Measurements from ENCODE around the gene TMEM204.
A peak's percentile ranks its signal among the peaks of the same experiment; 100 is the strongest.

The TMEM204 gene

DNA sequence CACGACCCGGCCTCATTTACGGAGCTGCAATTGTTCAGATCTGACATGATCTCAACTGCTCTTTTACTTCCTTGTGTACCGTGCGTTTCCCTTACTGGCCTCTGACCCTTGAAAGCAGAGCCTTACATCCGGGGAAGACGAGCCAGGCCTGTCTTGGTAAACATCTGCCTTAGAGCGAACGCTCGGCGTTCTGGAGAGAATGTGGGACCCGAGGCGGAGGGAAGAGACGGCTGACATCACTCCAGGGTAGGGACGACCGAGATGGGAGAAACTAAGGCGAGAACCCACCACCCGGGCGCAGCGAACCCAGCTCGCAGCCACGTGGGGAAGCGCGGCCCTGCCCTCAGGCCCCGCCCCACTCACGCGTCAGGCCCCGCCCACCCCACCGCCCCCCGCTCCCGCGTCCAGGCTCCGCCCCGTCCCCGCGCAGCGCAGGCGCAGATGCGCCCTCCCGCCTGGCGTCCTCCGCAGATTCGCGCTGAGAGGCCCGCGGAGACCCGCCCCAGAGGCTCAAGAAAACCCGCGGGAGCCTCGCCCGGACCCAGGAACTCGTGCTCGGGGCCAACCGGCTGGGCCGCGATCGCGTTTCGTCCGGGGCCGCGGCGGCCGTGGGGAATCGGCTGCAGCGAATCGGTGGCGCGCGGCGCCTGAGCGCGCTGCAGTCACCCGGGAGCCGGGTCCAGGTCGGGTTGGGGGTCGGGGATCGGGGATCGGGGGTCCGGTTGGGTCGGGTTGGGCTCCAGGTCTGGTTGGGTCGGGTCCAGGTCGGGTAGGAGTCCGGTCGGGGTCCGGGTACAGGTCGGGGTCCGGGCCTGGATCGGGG, 40.3 kb upstream of the TMEM204 start, which contains the start of gene TELO2:
TSS of gene TELO2 (plus strand) at position 438 of the 823 bp plus-strand sequence. CDS start 922 bp downstream, outside the sequence.
- H3K9me3 ChIP-seq (ENCODE audit: control insufficient read depth in 2 of 2, low read length in 2 of 2) = no peaks in the 10 kb centered on the region
- peak within 1 kb of the TSS; percentile 74 to 77 for H3K9ac ChIP-seq (ENCODE audit: low read length in 2 of 2)
- H3K4me3 ChIP-seq (ENCODE audit: low read length in 2 of 2) = peak within 1 kb of the TSS; percentile 73 to 84
- peaks cover 24% of the 10 kb centered on the region for H3K4me1 ChIP-seq (ENCODE audit: control insufficient read depth, insufficient read depth, low read length)
- H3K36me3 ChIP-seq (ENCODE audit: control insufficient read depth in 2 of 2, insufficient read depth in 2 of 2, low read length in 2 of 2) = peaks cover 3 to 18% of the 10 kb centered on the region in 2 donors
- H3K27me3 ChIP-seq (ENCODE audit: control insufficient read depth in 1 of 2, insufficient read depth in 2 of 2, low read length in 2 of 2) = no peaks in the 10 kb centered on the region
- H3K27ac ChIP-seq (ENCODE audit: low read length) = peak within 1 kb of the TSS; percentile 66

DNA sequence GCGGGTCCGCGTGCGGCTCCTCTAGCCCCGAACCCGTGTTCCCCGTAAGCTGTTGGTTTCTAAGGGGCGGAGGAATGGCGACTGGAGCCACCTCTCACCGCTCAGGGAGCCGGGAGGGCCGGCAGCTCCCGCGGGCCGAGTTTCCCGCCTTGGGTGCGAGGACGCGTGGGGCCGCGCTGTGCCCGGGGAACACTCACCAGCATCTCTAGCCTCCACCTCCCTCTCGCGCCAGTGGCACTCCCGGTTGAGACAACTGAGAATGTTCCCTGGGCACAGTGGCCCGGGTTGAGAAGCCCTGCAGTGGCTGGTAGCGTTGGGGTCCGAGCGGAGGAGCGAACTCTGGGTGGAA, 39.7 kb upstream of the TMEM204 start:
- H3K36me3 ChIP-seq (ENCODE audit: control insufficient read depth in 2 of 2, insufficient read depth in 2 of 2, low read length in 2 of 2) = peaks cover 3 to 18% of the 10 kb centered on the region in 2 donors
- H3K27me3 ChIP-seq (ENCODE audit: control insufficient read depth in 1 of 2, insufficient read depth in 2 of 2, low read length in 2 of 2) = no peaks in the 10 kb centered on the region
- H3K4me1 ChIP-seq (ENCODE audit: control insufficient read depth, insufficient read depth, low read length) = peaks cover 24% of the 10 kb centered on the region
- peak overlapping the region; percentile 73 to 74 for H3K9ac ChIP-seq (ENCODE audit: low read length in 2 of 2)
- no peaks in the 10 kb centered on the region for H3K9me3 ChIP-seq (ENCODE audit: control insufficient read depth in 2 of 2, low read length in 2 of 2)
- H3K27ac ChIP-seq (ENCODE audit: low read length) = peak overlapping the region; percentile 66
- H3K4me3 ChIP-seq (ENCODE audit: low read length in 2 of 2) = peak overlapping the region; percentile 71 to 84

GRCh38 chr16:1494129-1494640, 39.3 kb upstream of the TMEM204 start:
- Histone ChIP-seq H3K4me1 (ENCODE audit: control insufficient read depth, insufficient read depth, low read length) (peaks cover 24% of the 10 kb centered on the region), H3K36me3 (ENCODE audit: control insufficient read depth in 2 of 2, insufficient read depth in 2 of 2, low read length in 2 of 2) (peaks cover 3 to 21% of the 10 kb centered on the region in 2 donors), H3K9me3 (ENCODE audit: control insufficient read depth in 2 of 2, low read length in 2 of 2) (no peaks in the 10 kb centered on the region), H3K27me3 (ENCODE audit: control insufficient read depth in 1 of 2, insufficient read depth in 2 of 2, low read length in 2 of 2) (no peaks in the 10 kb centered on the region), H3K4me3 (ENCODE audit: low read length in 2 of 2) (peak overlapping the region; percentile 71 to 84), H3K27ac (ENCODE audit: low read length) (no peak overlapping the region), H3K9ac (ENCODE audit: low read length in 2 of 2) (peak overlapping the region; percentile 73 to 74)

GRCh38 chr16:1494711-1495110, 38.8 kb upstream of the TMEM204 start:
- Histone ChIP-seq H3K36me3 (ENCODE audit: control insufficient read depth in 2 of 2, insufficient read depth in 2 of 2, low read length in 2 of 2) (peaks cover 3 to 24% of the 10 kb centered on the region in 2 donors), H3K4me3 (ENCODE audit: low read length in 2 of 2) (peak overlapping the region; percentile 71 to 84), H3K27me3 (ENCODE audit: control insufficient read depth in 1 of 2, insufficient read depth in 2 of 2, low read length in 2 of 2) (no peaks in the 10 kb centered on the region), H3K9ac (ENCODE audit: low read length in 2 of 2) (peak overlapping the region; percentile 47 to 74), H3K27ac (ENCODE audit: low read length) (no peak overlapping the region), H3K9me3 (ENCODE audit: control insufficient read depth in 2 of 2, low read length in 2 of 2) (no peaks in the 10 kb centered on the region), H3K4me1 (ENCODE audit: control insufficient read depth, insufficient read depth, low read length) (peaks cover 24% of the 10 kb centered on the region)

DNA sequence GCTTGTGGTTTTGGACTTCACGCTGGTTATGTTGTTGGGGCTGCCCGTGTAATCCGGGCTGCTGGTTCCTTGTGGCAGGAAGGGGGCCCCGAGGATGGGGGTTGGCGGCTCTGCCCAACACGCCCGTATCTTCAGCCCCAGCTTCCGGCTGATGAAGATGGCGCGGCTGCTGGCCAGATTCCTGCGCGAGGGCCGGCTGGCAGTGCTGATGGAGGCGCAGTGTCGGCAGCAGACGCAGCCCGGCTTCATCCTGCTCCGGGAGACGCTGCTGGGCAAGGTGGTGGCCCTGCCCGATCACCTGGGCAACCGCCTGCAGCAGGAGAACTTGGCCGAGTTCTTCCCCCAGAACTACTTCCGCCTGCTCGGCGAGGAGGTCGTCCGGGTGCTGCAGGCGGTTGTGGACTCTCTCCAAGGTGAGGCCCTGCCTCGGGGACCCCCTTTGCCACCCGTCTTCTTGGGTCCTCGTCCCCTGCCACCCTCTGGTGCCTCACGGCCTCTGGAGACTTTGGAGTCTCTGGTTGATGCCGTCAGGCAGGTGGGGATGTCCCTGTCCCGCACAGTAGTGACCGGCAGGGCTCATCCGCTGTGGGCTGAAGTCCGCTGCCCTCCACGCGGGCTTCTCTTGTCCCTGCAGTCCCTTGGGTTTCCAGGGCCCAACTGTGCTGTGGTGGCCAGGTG, 38.1 kb upstream of the TMEM204 start:
- Histone ChIP-seq H3K4me3 (ENCODE audit: low read length in 2 of 2) (no peak overlapping the region), H3K27ac (ENCODE audit: low read length) (no peak overlapping the region), H3K4me1 (ENCODE audit: control insufficient read depth, insufficient read depth, low read length) (peaks cover 24% of the 10 kb centered on the region), H3K36me3 (ENCODE audit: control insufficient read depth in 2 of 2, insufficient read depth in 2 of 2, low read length in 2 of 2) (peaks cover 3 to 28% of the 10 kb centered on the region in 2 donors), H3K27me3 (ENCODE audit: control insufficient read depth in 1 of 2, insufficient read depth in 2 of 2, low read length in 2 of 2) (no peaks in the 10 kb centered on the region), H3K9me3 (ENCODE audit: control insufficient read depth in 2 of 2, low read length in 2 of 2) (no peaks in the 10 kb centered on the region), H3K9ac (ENCODE audit: low read length in 2 of 2) (no peak overlapping the region)

DNA sequence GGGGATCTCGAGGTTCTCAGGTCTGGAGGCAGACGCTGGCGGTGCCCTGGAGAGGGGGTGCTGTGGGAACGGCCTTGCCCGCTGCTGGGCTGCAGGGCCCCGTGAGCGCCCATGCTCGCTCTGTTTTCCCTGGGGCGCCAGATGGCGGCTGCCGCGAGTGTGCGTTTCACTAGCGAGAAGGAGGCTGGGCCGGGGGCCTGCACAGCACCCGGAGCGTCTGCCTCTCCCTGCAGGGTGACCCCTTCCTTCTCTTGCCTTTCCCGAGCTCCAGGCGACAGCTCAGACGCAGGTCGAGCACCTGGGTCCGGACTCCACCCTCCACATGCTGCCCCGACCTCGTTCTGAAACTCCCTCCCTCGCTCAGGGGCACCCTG, 37.6 kb upstream of the TMEM204 start:
- H3K4me1 ChIP-seq (ENCODE audit: control insufficient read depth, insufficient read depth, low read length) = peaks cover 24% of the 10 kb centered on the region
- H3K27me3 ChIP-seq (ENCODE audit: control insufficient read depth in 1 of 2, insufficient read depth in 2 of 2, low read length in 2 of 2) = no peaks in the 10 kb centered on the region
- H3K4me3 ChIP-seq (ENCODE audit: low read length in 2 of 2) = no peak overlapping the region
- no peak overlapping the region for H3K9ac ChIP-seq (ENCODE audit: low read length in 2 of 2)
- peaks cover 3 to 31% of the 10 kb centered on the region in 2 donors for H3K36me3 ChIP-seq (ENCODE audit: control insufficient read depth in 2 of 2, insufficient read depth in 2 of 2, low read length in 2 of 2)
- H3K9me3 ChIP-seq (ENCODE audit: control insufficient read depth in 2 of 2, low read length in 2 of 2) = no peaks in the 10 kb centered on the region
- H3K27ac ChIP-seq (ENCODE audit: low read length) = no peak overlapping the region

GRCh38 chr16:1496464-1496863, 37.0 kb upstream of the TMEM204 start:
- Histone ChIP-seq H3K36me3 (ENCODE audit: control insufficient read depth in 2 of 2, insufficient read depth in 2 of 2, low read length in 2 of 2) (peaks cover 6 to 33% of the 10 kb centered on the region in 2 donors), H3K4me3 (ENCODE audit: low read length in 2 of 2) (no peak overlapping the region), H3K9me3 (ENCODE audit: control insufficient read depth in 2 of 2, low read length in 2 of 2) (no peaks in the 10 kb centered on the region), H3K27ac (ENCODE audit: low read length) (no peak overlapping the region), H3K4me1 (ENCODE audit: control insufficient read depth, insufficient read depth, low read length) (peaks cover 24% of the 10 kb centered on the region), H3K27me3 (ENCODE audit: control insufficient read depth in 1 of 2, insufficient read depth in 2 of 2, low read length in 2 of 2) (no peaks in the 10 kb centered on the region), H3K9ac (ENCODE audit: low read length in 2 of 2) (no peak overlapping the region)

DNA sequence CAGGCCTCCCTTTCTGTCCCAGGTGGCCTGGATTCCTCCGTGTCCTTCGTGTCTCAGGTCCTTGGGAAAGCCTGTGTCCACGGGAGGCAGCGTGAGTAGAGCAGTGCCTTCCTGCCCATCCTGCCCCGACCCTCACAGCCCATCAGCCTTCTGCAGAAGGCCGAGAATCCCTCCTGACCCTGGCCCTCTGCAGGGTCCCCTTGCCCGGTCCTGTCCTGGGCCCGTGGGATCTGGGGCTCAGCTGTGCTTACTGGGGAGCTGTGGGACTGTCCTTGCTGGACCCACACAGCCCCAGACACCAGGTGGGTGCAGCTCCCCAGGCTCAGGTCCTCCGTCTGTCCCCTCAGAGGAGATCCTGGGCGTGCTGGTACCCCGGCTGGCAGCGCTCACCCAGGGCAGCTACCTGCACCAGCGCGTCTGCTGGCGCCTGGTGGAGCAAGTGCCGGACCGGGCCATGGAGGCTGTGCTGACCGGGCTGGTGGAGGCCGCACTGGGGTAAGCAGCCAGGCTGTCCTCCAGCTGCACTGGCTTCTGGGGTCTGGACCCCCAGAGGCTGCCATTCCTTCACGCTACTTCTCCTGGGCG, 36.4 kb upstream of the TMEM204 start:
- Histone ChIP-seq H3K9me3 (ENCODE audit: control insufficient read depth in 2 of 2, low read length in 2 of 2) (no peaks in the 10 kb centered on the region), H3K27me3 (ENCODE audit: control insufficient read depth in 1 of 2, insufficient read depth in 2 of 2, low read length in 2 of 2) (no peaks in the 10 kb centered on the region), H3K9ac (ENCODE audit: low read length in 2 of 2) (no peak overlapping the region), H3K36me3 (ENCODE audit: control insufficient read depth in 2 of 2, insufficient read depth in 2 of 2, low read length in 2 of 2) (peaks cover 6 to 40% of the 10 kb centered on the region in 2 donors), H3K4me1 (ENCODE audit: control insufficient read depth, insufficient read depth, low read length) (peaks cover 24% of the 10 kb centered on the region), H3K4me3 (ENCODE audit: low read length in 2 of 2) (no peak overlapping the region), H3K27ac (ENCODE audit: low read length) (no peak overlapping the region)

GRCh38 chr16:1498899-1499676, 34.4 kb upstream of the TMEM204 start:
- Histone ChIP-seq H3K36me3 (ENCODE audit: control insufficient read depth in 2 of 2, insufficient read depth in 2 of 2, low read length in 2 of 2) (peaks cover 15 to 47% of the 10 kb centered on the region in 2 donors), H3K4me1 (ENCODE audit: control insufficient read depth, insufficient read depth, low read length) (peaks cover 14% of the 10 kb centered on the region), H3K9me3 (ENCODE audit: control insufficient read depth in 2 of 2, low read length in 2 of 2) (no peaks in the 10 kb centered on the region), H3K9ac (ENCODE audit: low read length in 2 of 2) (no peak overlapping the region), H3K27me3 (ENCODE audit: control insufficient read depth in 1 of 2, insufficient read depth in 2 of 2, low read length in 2 of 2) (no peaks in the 10 kb centered on the region), H3K4me3 (ENCODE audit: low read length in 2 of 2) (no peak overlapping the region), H3K27ac (ENCODE audit: low read length) (no peak overlapping the region)
